Measurements from ENCODE around the gene GAA. TPM values are rescaled to one million over a fixed set of nuclear protein-coding genes. Genes with fewer than 3 reads are reported as not detected.

The GAA gene
- total RNA-seq, 1 donor from 2014 or later = 15.1 TPM

- intact Hi-C loops (cut with micrococcal nuclease) = no loop called here
Measured at GRCh38 chr17:80116921-80117380, 15.6 kb downstream of the GAA start.

- intact Hi-C loops (cut with micrococcal nuclease) = no loop called here
Measured at GRCh38 chr17:80117491-80118401, 16.4 kb downstream of the GAA start.

- intact Hi-C loops (cut with micrococcal nuclease) = no loop called here
Measured at GRCh38 chr17:80118601-80119270, 17.4 kb downstream of the GAA start.

GRCh38 chr17:80119271-80119791, 17.9 kb downstream of the GAA start:
- intact Hi-C loops (cut with micrococcal nuclease) = no loop called here

- intact Hi-C loops (cut with micrococcal nuclease) = no loop called here
Measured at GRCh38 chr17:80119839-80120238, 18.5 kb downstream of the GAA start.

- intact Hi-C loops (cut with micrococcal nuclease) = no loop called here
Measured at GRCh38 chr17:80122026-80122575, 20.7 kb downstream of the GAA start.

- intact Hi-C loops (cut with micrococcal nuclease) = no loop called here
Measured at GRCh38 chr17:80122926-80123505, 21.6 kb downstream of the GAA start.

- intact Hi-C loops (cut with micrococcal nuclease) = no loop called here
Measured at GRCh38 chr17:80123791-80124190, 22.4 kb downstream of the GAA start.

GRCh38 chr17:80124351-80124981, 23.1 kb downstream of the GAA start:
- intact Hi-C loops (cut with micrococcal nuclease) = no loop called here

- intact Hi-C loops (cut with micrococcal nuclease) = no loop called here
Measured at GRCh38 chr17:80125656-80126448, 24.5 kb downstream of the GAA start.

GRCh38 chr17:80126449-80126715, 25.0 kb downstream of the GAA start:
- intact Hi-C loops (cut with micrococcal nuclease) = no loop called here

- intact Hi-C loops (cut with micrococcal nuclease) = no loop called here
Measured at GRCh38 chr17:80129006-80129565, 27.7 kb downstream of the GAA start.

GRCh38 chr17:80130992-80131391, 29.6 kb downstream of the GAA start:
- intact Hi-C loops (cut with micrococcal nuclease) = no loop called here

- intact Hi-C loops (cut with micrococcal nuclease) = no loop called here
Measured at GRCh38 chr17:80132906-80133625, 31.7 kb downstream of the GAA start.

- intact Hi-C loops (cut with micrococcal nuclease) = no loop called here
Measured at GRCh38 chr17:80133626-80133970, 32.2 kb downstream of the GAA start.

- intact Hi-C loops (cut with micrococcal nuclease) = no loop called here
Measured at GRCh38 chr17:80137131-80137530, 35.8 kb downstream of the GAA start.

GRCh38 chr17:80138856-80139426, 37.6 kb downstream of the GAA start:
- intact Hi-C loops (cut with micrococcal nuclease) = no loop called here

- intact Hi-C loops (cut with micrococcal nuclease) = no loop called here
Measured at GRCh38 chr17:80141463-80142165, 40.2 kb downstream of the GAA start.

GRCh38 chr17:80142929-80143328, 41.5 kb downstream of the GAA start:
- intact Hi-C loops (cut with micrococcal nuclease) = no loop called here

Data from T-helper 2 cell treated with Interferon-gamma antibody and Interleukin-4, amounts not matched to agents 100 ng/mL and 5 ng/mL, for 36 hours (primary cell).